LoVo (cell line): Measurements from ENCODE around the gene MLLT10.
"Not testable (repeated sequence)": the region's sequence is repeated elsewhere in the genome, so short reads cannot be mapped to it uniquely, and the experiment has no call there.

ENCODE experiments used
- DNase-seq: peaks from one replicate; pipeline ENCODE4 v3.0.0-alpha.2; 2016; ENCODE audit warnings: low spot score

Gene MLLT10

GRCh38 chr10:21581421-21581834 lies 47.4 kb downstream of the MLLT10 start:
- not testable (repeated sequence) for DNase-seq

GRCh38 chr10:21584834-21585530 lies 51.0 kb downstream of the MLLT10 start:
- DNase-seq = no peak

GRCh38 chr10:21587391-21587790 lies 53.4 kb downstream of the MLLT10 start:
- DNase-seq = no peak

- not testable (repeated sequence) for DNase-seq
These were observed 54.1 kb downstream of the MLLT10 start for GRCh38 chr10:21588159-21588558.

GRCh38 chr10:21593986-21594385 lies 60.0 kb downstream of the MLLT10 start:
- DNase-seq = no peak

- DNase-seq = no peak
These were observed 65.5 kb downstream of the MLLT10 start for GRCh38 chr10:21599582-21599981.

- DNase-seq = no peak
These were observed 66.9 kb downstream of the MLLT10 start for GRCh38 chr10:21600804-21601433.

- no peak for DNase-seq
These were observed 68.3 kb downstream of the MLLT10 start for GRCh38 chr10:21602313-21602712.

- DNase-seq = no peak
These were observed 69.7 kb downstream of the MLLT10 start for GRCh38 chr10:21603721-21604120.

- DNase-seq = no peak
These were observed 70.6 kb downstream of the MLLT10 start for GRCh38 chr10:21604651-21605050.

GRCh38 chr10:21607907-21608306 lies 73.9 kb downstream of the MLLT10 start:
- no peak for DNase-seq

GRCh38 chr10:21614000-21614399 lies 80.0 kb downstream of the MLLT10 start:
- no peak for DNase-seq

GRCh38 chr10:21617267-21617666 lies 83.2 kb downstream of the MLLT10 start:
- no peak for DNase-seq

GRCh38 chr10:21623291-21623690 lies 89.3 kb downstream of the MLLT10 start:
- no peak for DNase-seq

- not testable (repeated sequence) for DNase-seq
These were observed 90.4 kb downstream of the MLLT10 start for GRCh38 chr10:21624421-21624820.

- no peak for DNase-seq
These were observed 90.9 kb downstream of the MLLT10 start for GRCh38 chr10:21624951-21625350.

GRCh38 chr10:21625623-21626229 lies 91.7 kb downstream of the MLLT10 start:
- DNase-seq = no peak

GRCh38 chr10:21626457-21627161 lies 92.6 kb downstream of the MLLT10 start:
- no peak for DNase-seq

- DNase-seq = no peak
These were observed 93.3 kb downstream of the MLLT10 start for GRCh38 chr10:21627331-21627730.

- no peak for DNase-seq
These were observed 94.0 kb downstream of the MLLT10 start for GRCh38 chr10:21628023-21628422.

- not testable (repeated sequence) for DNase-seq
These were observed 94.6 kb downstream of the MLLT10 start for GRCh38 chr10:21628645-21629044.

- no peak for DNase-seq
These were observed 100.8 kb downstream of the MLLT10 start for GRCh38 chr10:21634599-21635365.
